Natural killer cell treated with Interleukin-12 subunit alpha and Interleukin-12 subunit beta and Interleukin-15 and Interleukin-18, amount 100 ng/mL, for 72 hours (primary cell): Measurements from ENCODE around the gene RBM47. TPM values are rescaled to one million over a fixed set of nuclear protein-coding genes. Genes with fewer than 3 reads are reported as not detected.
"Not testable (repeated sequence)": the region's sequence is repeated elsewhere in the genome, so short reads cannot be mapped to it uniquely, and the experiment has no call there.

Experiments
- ATAC-seq, 2 donors: fragments of 150-1000 bp; cut with Tn5 transposase in 1 of 2; sonication (Bioruptor Pico), chemical (Tn5 transposase) in 1 of 2; 2 replicates each; pipeline ENCODE4 v1.10.0; 2021
- DNase-seq: peaks from one replicate; pipeline ENCODE4 v3.0.0; 2022; ENCODE audit warnings: low spot score
- H3K27ac Mint-ChIP-seq, 2 donors: 1 replicate in 1 of 2; 2 replicates in 1 of 2; pipeline ENCODE4 v1.8.0; 2022; ENCODE audit warnings: mixed read lengths in 2 of 2, mild to moderate bottlenecking in 1 of 2, moderate library complexity in 1 of 2
- H3K27me3 Mint-ChIP-seq, 2 donors: 1 replicate in 1 of 2; 2 replicates in 1 of 2; pipeline ENCODE4 v1.8.0; 2022; ENCODE audit warnings: mixed read lengths in 2 of 2
- H3K36me3 Mint-ChIP-seq: one replicate; pipeline ENCODE4 v1.8.0; 2022; ENCODE audit warnings: mixed read lengths
- H3K4me1 Mint-ChIP-seq, 2 donors: 1 replicate in 1 of 2; 2 replicates in 1 of 2; pipeline ENCODE4 v1.8.0; 2022; ENCODE audit warnings: low read depth in 2 of 2, mixed read lengths in 2 of 2, mild to moderate bottlenecking in 1 of 2
- H3K4me3 Mint-ChIP-seq: one replicate; pipeline ENCODE4 v1.8.0; 2022; ENCODE audit warnings: mixed read lengths
- H3K9me3 Mint-ChIP-seq: 2 replicates; pipeline ENCODE4 v1.8.0; 2022; ENCODE audit warnings: mixed read lengths
- total RNA-seq, 2 donors: library from RNA; stranded (reverse); gene quantifications; one replicate each; pipeline ENCODE4 v1.2.3, GENCODE V29; 2022

RBM47 gene
- total RNA-seq, 2 donors from 2014 or later, result 8.5 to 15.4 TPM

DNA sequence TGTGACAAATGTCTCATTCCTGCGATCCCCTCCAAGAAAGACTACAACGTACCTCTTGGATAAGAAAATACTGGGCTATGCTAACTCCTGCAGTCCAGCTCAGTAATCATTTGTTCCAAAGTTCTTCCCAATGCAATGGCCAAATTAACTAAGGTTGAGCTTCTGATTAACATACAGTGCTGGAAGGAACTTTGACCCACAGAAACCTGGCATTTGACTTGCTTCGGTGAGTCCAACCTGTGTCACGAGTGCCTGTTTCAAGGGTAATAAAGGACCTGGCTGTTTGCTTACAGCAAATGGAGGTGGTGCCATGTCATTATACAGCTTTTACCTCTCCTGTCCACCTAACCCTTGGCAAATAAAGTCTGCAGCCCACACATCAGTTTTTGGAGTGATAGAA lies 83.2 kb downstream of the RBM47 start:
- DNase-seq (no peak), ATAC-seq (no peak)
- H3K27me3 Mint-ChIP-seq, result no peaks in the 10 kb centered on the region
- H3K4me1 Mint-ChIP-seq, result peaks cover 9 to 10% of the 10 kb centered on the region in 2 donors
- no peak overlapping the region for H3K4me3 Mint-ChIP-seq
- H3K9me3 Mint-ChIP-seq, result no peaks in the 10 kb centered on the region
- no peaks in the 10 kb centered on the region for H3K36me3 Mint-ChIP-seq
- H3K27ac Mint-ChIP-seq, result no peak overlapping the region

DNA sequence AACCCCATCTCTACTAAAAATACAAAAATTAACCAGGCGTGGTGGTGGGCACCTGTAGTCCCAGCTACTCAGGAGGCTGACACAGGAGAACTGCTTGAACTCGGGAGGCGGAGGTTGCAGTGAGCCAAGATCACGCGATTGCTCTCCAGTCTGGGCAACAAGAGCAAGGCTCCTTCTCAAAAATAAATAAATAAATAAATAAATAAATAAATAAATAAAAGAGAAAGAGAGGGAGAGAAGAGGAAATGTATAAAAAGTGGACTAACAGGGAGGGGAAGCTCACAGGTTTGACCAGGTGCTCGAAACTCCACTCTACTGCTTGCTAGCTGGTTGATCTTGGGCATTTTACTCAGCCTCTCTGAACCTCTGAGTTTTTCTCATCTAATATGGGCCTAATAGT lies 84.2 kb downstream of the RBM47 start:
- H3K27ac Mint-ChIP-seq, DNase-seq, H3K27me3 Mint-ChIP-seq, H3K4me3 Mint-ChIP-seq, H3K4me1 Mint-ChIP-seq, H3K9me3 Mint-ChIP-seq, H3K36me3 Mint-ChIP-seq, ATAC-seq: not testable (repeated sequence)

GRCh38 chr4:40544221-40544620 lies 85.4 kb downstream of the RBM47 start:
- H3K27me3 Mint-ChIP-seq, result no peaks in the 10 kb centered on the region
- H3K36me3 Mint-ChIP-seq, result no peaks in the 10 kb centered on the region
- H3K9me3 Mint-ChIP-seq, result no peaks in the 10 kb centered on the region
- H3K27ac Mint-ChIP-seq, result no peak overlapping the region
- ATAC-seq (no peak), DNase-seq (no peak)
- H3K4me1 Mint-ChIP-seq, result no peaks in the 10 kb centered on the region
- H3K4me3 Mint-ChIP-seq, result no peak overlapping the region

GRCh38 chr4:40540800-40541199 lies 88.9 kb downstream of the RBM47 start:
- H3K36me3 Mint-ChIP-seq, result no peaks in the 10 kb centered on the region
- H3K4me1 Mint-ChIP-seq, result no peaks in the 10 kb centered on the region
- ATAC-seq, result no peak
- no peaks in the 10 kb centered on the region for H3K9me3 Mint-ChIP-seq
- no peak overlapping the region for H3K27ac Mint-ChIP-seq
- H3K27me3 Mint-ChIP-seq, result no peaks in the 10 kb centered on the region
- no peak overlapping the region for H3K4me3 Mint-ChIP-seq
- DNase-seq, result no peak

- ATAC-seq (no peak), DNase-seq (no peak)
- Mint-ChIP-seq H3K4me3 (no peak overlapping the region), H3K9me3 (no peaks in the 10 kb centered on the region), H3K27ac (no peak overlapping the region), H3K36me3 (no peaks in the 10 kb centered on the region), H3K4me1 (no peaks in the 10 kb centered on the region), H3K27me3 (peaks cover 1 to 7% of the 10 kb centered on the region in 2 donors)
These were observed 93.6 kb downstream of the RBM47 start for GRCh38 chr4:40536032-40536431.

- no peak for DNase-seq
- no peaks in the 10 kb centered on the region for H3K36me3 Mint-ChIP-seq
- H3K27me3 Mint-ChIP-seq, result peaks cover 2 to 10% of the 10 kb centered on the region in 2 donors
These were observed 98.0 kb downstream of the RBM47 start for GRCh38 chr4:40531636-40532023.

GRCh38 chr4:40530961-40531635 lies 98.6 kb downstream of the RBM47 start:
- peaks cover 2 to 10% of the 10 kb centered on the region in 2 donors for H3K27me3 Mint-ChIP-seq
- H3K36me3 Mint-ChIP-seq, result no peaks in the 10 kb centered on the region
- peak overlapping the region in 1 of 2 donors; percentile 0 for H3K27ac Mint-ChIP-seq
- H3K4me1 Mint-ChIP-seq, result no peaks in the 10 kb centered on the region
- no peak for DNase-seq
- H3K4me3 Mint-ChIP-seq, result no peak overlapping the region
- H3K9me3 Mint-ChIP-seq, result no peaks in the 10 kb centered on the region
- ATAC-seq, result peak in 1 of 2 donors; percentile 45

More at GRCh38 chr4:40531636-40532023, 98.0 kb downstream of the RBM47 start:
- Mint-ChIP-seq H3K4me3 (no peak overlapping the region), H3K27ac (no peak overlapping the region), H3K9me3 (no peaks in the 10 kb centered on the region), H3K4me1 (no peaks in the 10 kb centered on the region)
- no peak for ATAC-seq

GRCh38 chr4:40526741-40527140 lies 102.9 kb downstream of the RBM47 start:
- Mint-ChIP-seq H3K27ac (no peak overlapping the region), H3K36me3 (no peaks in the 10 kb centered on the region), H3K9me3 (no peaks in the 10 kb centered on the region), H3K4me3 (no peak overlapping the region), H3K27me3 (peaks cover 2 to 18% of the 10 kb centered on the region in 2 donors), H3K4me1 (no peaks in the 10 kb centered on the region)
- DNase-seq (no peak), ATAC-seq (no peak)

GRCh38 chr4:40525752-40526598 lies 103.7 kb downstream of the RBM47 start:
- Mint-ChIP-seq H3K36me3 (no peaks in the 10 kb centered on the region), H3K9me3 (no peaks in the 10 kb centered on the region), H3K27me3 (peaks cover under 1 to 11% of the 10 kb centered on the region in 2 donors), H3K27ac (no peak overlapping the region), H3K4me3 (no peak overlapping the region), H3K4me1 (no peaks in the 10 kb centered on the region)
- DNase-seq (no peak), ATAC-seq (no peak)

DNA sequence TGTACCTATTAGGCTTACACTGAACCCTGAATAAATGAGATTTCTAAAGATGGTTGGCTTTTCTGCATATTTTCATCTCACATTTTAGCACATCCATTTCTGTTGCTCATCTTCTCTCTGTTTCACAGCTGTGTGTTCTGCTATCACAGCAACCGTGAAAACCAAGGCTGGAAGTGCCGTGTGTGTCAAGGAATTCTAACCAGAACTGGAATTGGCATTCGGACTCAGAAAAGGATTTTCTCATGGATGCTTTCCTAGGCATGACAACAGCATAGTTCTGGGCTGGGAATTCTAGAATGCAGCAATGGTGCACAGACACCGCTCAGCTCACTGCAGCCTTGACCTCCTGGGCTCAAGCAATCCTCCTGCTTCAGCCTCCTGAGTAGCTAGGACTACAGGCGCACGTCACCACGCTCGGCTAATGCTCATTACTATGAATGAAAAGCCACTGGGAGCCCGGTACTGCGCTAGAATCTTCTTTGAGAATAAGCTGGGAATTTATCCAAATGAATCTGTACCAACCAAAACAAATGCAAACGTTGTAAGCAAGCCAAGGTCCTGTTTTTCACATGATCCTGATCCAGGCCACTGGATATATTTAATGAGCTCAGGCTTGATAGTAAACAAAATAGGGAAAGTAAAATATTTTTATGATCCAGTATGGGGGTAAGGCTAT lies 105.2 kb downstream of the RBM47 start:
- Mint-ChIP-seq H3K36me3 (no peaks in the 10 kb centered on the region), H3K4me1 (peaks cover 0 to 2% of the 10 kb centered on the region in 2 donors), H3K9me3 (no peaks in the 10 kb centered on the region), H3K4me3 (no peak overlapping the region), H3K27me3 (peaks cover 4 to 9% of the 10 kb centered on the region in 2 donors), H3K27ac (no peak overlapping the region)
- DNase-seq, result no peak
- no peak for ATAC-seq

GRCh38 chr4:40523581-40523980 lies 106.1 kb downstream of the RBM47 start:
- Mint-ChIP-seq H3K36me3 (no peaks in the 10 kb centered on the region), H3K4me1 (peaks cover 0 to 2% of the 10 kb centered on the region in 2 donors), H3K4me3 (no peak overlapping the region), H3K27me3 (peaks cover 4 to 9% of the 10 kb centered on the region in 2 donors), H3K27ac (no peak overlapping the region), H3K9me3 (no peaks in the 10 kb centered on the region)
- no peak for DNase-seq
- no peak for ATAC-seq

- ATAC-seq (no peak), DNase-seq (no peak)
- H3K4me1 Mint-ChIP-seq, result peaks cover 0 to 2% of the 10 kb centered on the region in 2 donors
- H3K27ac Mint-ChIP-seq, result no peak overlapping the region
- H3K4me3 Mint-ChIP-seq, result no peak overlapping the region
- no peaks in the 10 kb centered on the region for H3K9me3 Mint-ChIP-seq
- H3K36me3 Mint-ChIP-seq, result no peaks in the 10 kb centered on the region
- H3K27me3 Mint-ChIP-seq, result peaks cover 4 to 17% of the 10 kb centered on the region in 2 donors
These were observed 107.7 kb downstream of the RBM47 start for GRCh38 chr4:40521957-40522356.

DNA sequence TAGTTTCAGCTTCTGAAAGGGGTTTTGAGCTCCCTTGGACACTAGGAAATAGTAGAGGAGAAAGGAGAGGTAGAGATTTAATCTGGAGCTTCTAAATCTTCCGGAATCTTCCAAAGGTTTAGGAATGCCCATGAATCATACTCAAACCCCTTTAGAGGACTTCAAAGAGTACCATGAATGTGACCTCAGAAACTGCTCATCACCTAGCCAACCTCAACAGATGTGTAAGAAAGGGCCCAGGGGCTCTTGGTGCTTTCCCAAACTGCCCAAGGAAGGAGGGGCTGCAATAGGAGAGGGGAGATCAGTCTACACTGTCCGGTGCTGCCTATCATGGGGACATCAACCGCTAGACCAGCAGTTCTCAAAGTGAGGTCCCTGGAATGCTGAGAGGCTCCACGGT lies 109.1 kb downstream of the RBM47 start:
- Mint-ChIP-seq H3K27me3 (peaks cover 4 to 13% of the 10 kb centered on the region in 2 donors), H3K9me3 (no peaks in the 10 kb centered on the region), H3K36me3 (no peaks in the 10 kb centered on the region), H3K27ac (no peak overlapping the region), H3K4me1 (peaks cover 0 to 5% of the 10 kb centered on the region in 2 donors), H3K4me3 (no peak overlapping the region)
- DNase-seq (no peak), ATAC-seq (no peak)

DNA sequence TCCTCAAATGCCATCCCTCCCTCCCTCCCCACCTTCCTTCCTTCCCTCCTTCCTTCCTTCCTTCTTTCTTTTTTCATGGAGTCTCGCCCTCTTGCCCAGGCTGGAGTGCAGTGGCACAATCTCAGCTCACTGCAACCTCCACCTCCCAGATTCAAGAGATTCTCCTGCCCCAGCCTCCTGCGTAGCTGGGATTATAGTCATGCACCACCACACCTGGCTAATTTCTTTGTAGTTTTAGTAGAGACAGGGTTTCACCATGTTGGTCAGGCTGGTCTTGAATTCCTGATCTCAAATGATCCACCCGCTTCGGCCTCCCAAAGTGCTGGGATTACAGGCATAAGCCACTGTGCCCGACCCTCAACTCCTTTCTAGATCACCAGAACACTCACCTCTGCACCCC lies 112.6 kb downstream of the RBM47 start:
- not testable (repeated sequence) for DNase-seq, H3K27me3 Mint-ChIP-seq, H3K4me1 Mint-ChIP-seq, H3K9me3 Mint-ChIP-seq, H3K4me3 Mint-ChIP-seq, H3K36me3 Mint-ChIP-seq, ATAC-seq
- peak overlapping the region in 1 of 2 donors; percentile 51 for H3K27ac Mint-ChIP-seq
